ENCODE measurements around the gene RAB1B. TPM values are rescaled to one million over a fixed set of nuclear protein-coding genes. Genes with fewer than 3 reads are reported as not detected.
"Not testable (repeated sequence)": the region's sequence is repeated elsewhere in the genome, so short reads cannot be mapped to it uniquely, and the experiment has no call there.

RAB1B gene
- total RNA-seq, 4 donors from 2014 or later = 96.0 to 194 (median 130) TPM

- intact Hi-C loops (cut with DNase I; ENCODE audit: low total_unique reads) = no loop called here
- H3K36me3 ChIP-seq = no peaks in the 10 kb centered on the region
These were observed 20.6 kb upstream of the RAB1B start for GRCh38 chr11:66247801-66248200.

DNA sequence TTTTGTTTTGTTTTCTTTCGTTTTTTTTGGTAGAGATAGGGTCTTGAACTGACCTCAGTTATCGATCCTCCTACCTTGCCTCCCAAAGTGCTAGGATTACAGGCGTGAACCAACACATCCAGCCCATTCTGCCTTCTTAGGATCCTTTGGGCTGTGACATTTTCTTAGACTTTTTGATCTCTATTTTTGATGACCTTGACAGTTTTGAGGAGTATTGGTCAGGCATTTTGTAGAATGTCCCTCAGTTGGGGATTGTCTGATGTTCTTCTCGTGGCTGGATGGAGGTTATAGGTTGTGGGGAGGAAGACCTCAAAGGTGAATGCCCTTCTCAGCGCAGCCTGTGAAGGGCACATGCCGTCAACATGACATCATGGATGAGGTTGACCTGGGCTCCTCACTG, 19.5 kb upstream of the RAB1B start:
- no peaks in the 10 kb centered on the region for H3K4me1 ChIP-seq
- TF ChIP-seq POLR2A (IDR thresholded peaks at IDR 0.05) = no peak
- TF ChIP-seq CTCF (IDR thresholded peaks at IDR 0.05 in 4 of 5, conservative IDR thresholded peaks at IDR 0.05 in 1 of 5) = no peak
- no peak overlapping the region for H3K4me3 ChIP-seq
- H3K36me3 ChIP-seq = no peaks in the 10 kb centered on the region
- in situ Hi-C loops (cut with MboI; ENCODE audit: low sequenced_read_pairs in 4 of 4) (no loop called here), intact Hi-C loops (cut with DNase I; ENCODE audit: low total_unique reads) (no loop called here)
- H3K9me3 ChIP-seq = no peaks in the 10 kb centered on the region
- ATAC-seq (no peak), DNase-seq (no peak)
- H3K27me3 ChIP-seq = no peaks in the 10 kb centered on the region
- no peak overlapping the region for H3K27ac ChIP-seq

More at GRCh38 chr11:66247801-66248200, 20.6 kb upstream of the RAB1B start:
- no peak for DNase-seq
- Histone ChIP-seq H3K9me3 (no peaks in the 10 kb centered on the region), H3K27me3 (no peaks in the 10 kb centered on the region), H3K27ac (no peak overlapping the region), H3K4me3 (no peak overlapping the region), H3K4me1 (no peaks in the 10 kb centered on the region)
- no peak for ATAC-seq
- TF ChIP-seq CTCF (IDR thresholded peaks at IDR 0.05 in 4 of 5, conservative IDR thresholded peaks at IDR 0.05 in 1 of 5) (no peak), POLR2A (IDR thresholded peaks at IDR 0.05) (no peak)
- in situ Hi-C loops (cut with MboI; ENCODE audit: low sequenced_read_pairs in 4 of 4) = no loop called here

DNA sequence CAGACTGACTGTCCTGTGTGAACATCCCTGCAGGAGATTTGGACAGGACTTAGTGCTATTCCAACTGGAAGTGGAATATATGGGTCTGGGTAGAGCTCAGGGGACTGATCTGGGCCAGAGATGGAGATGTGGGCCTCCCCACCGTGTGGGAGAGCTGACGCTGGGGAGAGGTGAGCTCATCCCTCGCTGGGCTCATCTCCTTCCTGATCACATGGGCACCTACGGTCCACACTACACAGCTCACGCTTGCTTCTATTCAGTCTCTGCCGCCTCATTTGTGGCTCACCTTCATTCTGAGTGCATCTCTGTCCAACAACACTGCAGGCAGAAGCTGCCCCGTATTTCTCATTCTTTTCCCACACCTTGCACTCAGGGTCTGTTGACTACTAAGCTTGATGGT, 16.6 kb upstream of the RAB1B start:
- no peak for DNase-seq
- no peak for TF ChIP-seq POLR2A (IDR thresholded peaks at IDR 0.05)
- TF ChIP-seq CTCF (IDR thresholded peaks at IDR 0.05 in 4 of 5, conservative IDR thresholded peaks at IDR 0.05 in 1 of 5) = no peak
- no peak overlapping the region for H3K27ac ChIP-seq
- ATAC-seq = no peak
- H3K4me1 ChIP-seq = peaks cover 0 to 3% of the 10 kb centered on the region in 2 donors
- H3K36me3 ChIP-seq = no peaks in the 10 kb centered on the region
- H3K4me3 ChIP-seq = no peak overlapping the region
- in situ Hi-C loops (cut with MboI; ENCODE audit: low sequenced_read_pairs in 4 of 4) = no loop called here
- intact Hi-C loops (cut with DNase I; ENCODE audit: low total_unique reads) = no loop called here
- no peaks in the 10 kb centered on the region for H3K9me3 ChIP-seq
- no peaks in the 10 kb centered on the region for H3K27me3 ChIP-seq

- H3K9me3 ChIP-seq; intact Hi-C loops (cut with DNase I; ENCODE audit: low total_unique reads); H3K4me1 ChIP-seq; DNase-seq; H3K27ac ChIP-seq; ATAC-seq; in situ Hi-C loops (cut with MboI; ENCODE audit: low sequenced_read_pairs in 4 of 4); H3K4me3 ChIP-seq; H3K36me3 ChIP-seq; H3K27me3 ChIP-seq: not testable (repeated sequence)
These were observed 15.4 kb upstream of the RAB1B start for GRCh38 chr11:66253081-66253480.

- DNase-seq (no peak), ATAC-seq (no peak)
- in situ Hi-C loops (cut with MboI; ENCODE audit: low sequenced_read_pairs in 4 of 4) = no loop called here
- intact Hi-C loops (cut with DNase I; ENCODE audit: low total_unique reads) = loop anchor here (1.0 kb wide), 1 partner anchor 36 kb away; no protein-coding TSS in a partner anchor
- H3K36me3 ChIP-seq = peaks cover 0 to 36% of the 10 kb centered on the region in 2 donors
- peak overlapping the region; percentile 74 to 78 (median 76) for H3K27ac ChIP-seq
- H3K27me3 ChIP-seq = no peaks in the 10 kb centered on the region
- peak overlapping the region; percentile 90 to 98 (median 92) for H3K4me3 ChIP-seq
- no peak for TF ChIP-seq POLR2A (IDR thresholded peaks at IDR 0.05)
- TF ChIP-seq CTCF (IDR thresholded peaks at IDR 0.05 in 4 of 5, conservative IDR thresholded peaks at IDR 0.05 in 1 of 5) = peak in 2 of 5 experiments; percentile 32 to 36
- H3K4me1 ChIP-seq = peaks cover 4 to 14% of the 10 kb centered on the region in 2 donors
- no peaks in the 10 kb centered on the region for H3K9me3 ChIP-seq
These were observed 10.0 kb upstream of the RAB1B start for GRCh38 chr11:66258473-66258893.
